ENCODE data around the gene LORICRIN.

DNA sequence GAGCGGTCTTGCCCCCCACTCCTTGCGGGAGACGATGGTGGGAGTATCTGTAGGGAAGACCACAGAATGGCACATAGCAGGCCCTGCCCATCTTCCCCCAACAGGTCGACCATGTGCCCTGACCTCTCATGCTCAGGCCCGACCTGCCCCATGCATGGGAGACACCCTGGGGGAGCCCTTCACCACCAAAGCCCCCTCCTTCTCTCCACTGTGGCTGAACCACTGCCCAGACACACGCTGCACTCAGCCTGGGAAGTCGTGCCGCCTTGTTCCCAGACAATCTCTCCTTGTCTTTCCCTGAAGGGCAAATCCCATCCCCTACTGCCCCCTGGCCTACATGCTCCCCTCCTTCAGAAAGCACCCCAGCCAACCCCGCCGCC is 47.7 kb downstream of the LORICRIN start:
- TF ChIP-seq, protein P1, sequence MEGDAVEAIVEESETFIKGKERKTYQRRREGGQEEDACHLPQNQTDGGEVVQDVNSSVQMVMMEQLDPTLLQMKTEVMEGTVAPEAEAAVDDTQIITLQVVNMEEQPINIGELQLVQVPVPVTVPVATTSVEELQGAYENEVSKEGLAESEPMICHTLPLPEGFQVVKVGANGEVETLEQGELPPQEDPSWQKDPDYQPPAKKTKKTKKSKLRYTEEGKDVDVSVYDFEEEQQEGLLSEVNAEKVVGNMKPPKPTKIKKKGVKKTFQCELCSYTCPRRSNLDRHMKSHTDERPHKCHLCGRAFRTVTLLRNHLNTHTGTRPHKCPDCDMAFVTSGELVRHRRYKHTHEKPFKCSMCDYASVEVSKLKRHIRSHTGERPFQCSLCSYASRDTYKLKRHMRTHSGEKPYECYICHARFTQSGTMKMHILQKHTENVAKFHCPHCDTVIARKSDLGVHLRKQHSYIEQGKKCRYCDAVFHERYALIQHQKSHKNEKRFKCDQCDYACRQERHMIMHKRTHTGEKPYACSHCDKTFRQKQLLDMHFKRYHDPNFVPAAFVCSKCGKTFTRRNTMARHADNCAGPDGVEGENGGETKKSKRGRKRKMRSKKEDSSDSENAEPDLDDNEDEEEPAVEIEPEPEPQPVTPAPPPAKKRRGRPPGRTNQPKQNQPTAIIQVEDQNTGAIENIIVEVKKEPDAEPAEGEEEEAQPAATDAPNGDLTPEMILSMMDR (IDR thresholded peaks at IDR 0.05; ENCODE audit: low read depth, low read length): no peak
- TF ChIP-seq POLR2A (IDR thresholded peaks at IDR 0.05; ENCODE audit: extremely low read depth, insufficient read length) (no peak), MAX (IDR thresholded peaks at IDR 0.05; ENCODE audit: low read depth, low read length) (no peak), MYC (IDR thresholded peaks at IDR 0.05; ENCODE audit: low read depth, low read length) (no peak)
